HepG2 (cell line): ENCODE measurements around the gene HPS1. TPM values are rescaled to one million over a fixed set of nuclear protein-coding genes. Genes with fewer than 3 reads are reported as not detected.
"Not testable (repeated sequence)": the region's sequence is repeated elsewhere in the genome, so short reads cannot be mapped to it uniquely, and the experiment has no call there.

Experiments used
- ATAC-seq: fragments of 200-7000 bp; cut with Tn5 transposase; 3 replicates; pipeline ENCODE4 v1.9.1; 2020; ENCODE audit warnings: mild to moderate bottlenecking, moderate library complexity
- BruUV-seq: library from RNA; stranded (reverse); fragments of 400-500 nt; replicated peaks from 2 replicates; lab custom pipeline; 2021; lab: Mats Ljungman, UMichigan
- CTCF ChIA-PET: fragments of 300-600 bp; formaldehyde crosslinking; extraction: SDS; loops from one replicate; lab custom pipeline; 2021; ENCODE audit warnings: low total read pairs, inconsistent platforms, low intra/inter-chr PET ratio; lab: Yijun Ruan, JAX
- POLR2A ChIA-PET: fragments of 350-600 bp; sonication (Branson Sonifier 250); formaldehyde crosslinking; loops from one replicate; lab custom pipeline; 2020; ENCODE audit warnings: antibody characterized with exemption, inconsistent platforms; lab: Yijun Ruan, JAX
- DNase-seq: peaks from one replicate; pipeline ENCODE4 v3.0.0-alpha.2; 2015; ENCODE audit warnings: low spot score
- FAIRE-seq: peaks from 3 replicates; lab custom pipeline; 2011; peaks lifted over from hg19 to GRCh38; lab: Jason Lieb, UNC
- H2AFZ ChIP-seq: one replicate; pipeline ENCODE4 v1.6.1; 2011; ENCODE audit warnings: low read length, inconsistent platforms
- H3K27ac ChIP-seq: fragments of 300-600 bp; 3 replicates; pipeline ENCODE4 v1.8.0; 2011; ENCODE audit warnings: mixed run types, mild to moderate bottlenecking, mixed read lengths, low read length, inconsistent platforms; ENCODE audit not compliant: insufficient read depth; ENCODE audit errors: extremely low read length
- H3K27me3 ChIP-seq, 2 experiments: fragments of 200-600 bp in 1 of 2; 2 replicates in 1 of 2; 3 replicates in 1 of 2; pipeline versions ENCODE4 v1.6.0 to v1.8.0; 2011; ENCODE audit warnings: low read length in 2 of 2, mild to moderate bottlenecking in 2 of 2, moderate library complexity in 2 of 2, inconsistent platforms in 1 of 2; ENCODE audit not compliant: insufficient read depth in 2 of 2, control insufficient read depth in 1 of 2
- H3K36me3 ChIP-seq, 2 experiments: fragments of 200-600 bp in 1 of 2; replicated peaks in 1 of 2; 2 replicates in 1 of 2; 3 replicates in 1 of 2; pipeline versions ENCODE4 v1.5.1 to v1.8.0; 2011; ENCODE audit warnings: low read length in 2 of 2, inconsistent platforms in 1 of 2; ENCODE audit not compliant: insufficient read depth in 2 of 2, control insufficient read depth in 1 of 2
- H3K4me1 ChIP-seq: 2 replicates; pipeline ENCODE4 v1.5.1; 2012; ENCODE audit warnings: low read length, inconsistent platforms; ENCODE audit not compliant: insufficient read depth
- H3K4me2 ChIP-seq: 2 replicates; pipeline ENCODE4 v1.6.0; 2011; ENCODE audit warnings: low read depth, low read length, inconsistent platforms
- H3K4me3 ChIP-seq, 3 experiments: fragments of 200-600 bp in 1 of 3; sonication (generic), shearing (Covaris generic) in 1 of 3; replicated peaks in 1 of 3; 2 replicates each; pipeline ENCODE4 v1.5.1; 2011 to 2016; ENCODE audit warnings: low read length in 3 of 3, inconsistent platforms in 2 of 3, low read depth in 2 of 3, mild to moderate bottlenecking in 2 of 3, control low read depth in 1 of 3, mixed read lengths in 1 of 3; ENCODE audit not compliant: insufficient read depth in 1 of 3
- H3K79me2 ChIP-seq: one replicate; pipeline ENCODE4 v1.6.1; 2011; ENCODE audit warnings: low read length, inconsistent platforms; ENCODE audit not compliant: insufficient read depth
- H3K9ac ChIP-seq: 2 replicates; pipeline ENCODE4 v1.6.0; 2011; ENCODE audit warnings: mild to moderate bottlenecking, low read depth, low read length, inconsistent platforms; ENCODE audit not compliant: insufficient read depth
- H3K9me3 ChIP-seq: 2 replicates; pipeline ENCODE4 v1.5.1; 2012; ENCODE audit warnings: mild to moderate bottlenecking, low read length
- H4K20me1 ChIP-seq: 2 replicates; pipeline ENCODE4 v1.6.0; 2011; ENCODE audit warnings: inconsistent platforms, mild to moderate bottlenecking, low read length, moderate library complexity; ENCODE audit not compliant: insufficient read depth
- CHD4 ChIP-seq: fragments of 200-600 bp; sonication (generic); IDR thresholded peaks from 2 replicates; pipeline ENCODE4 v1.7.0; 2017; ENCODE audit warnings: mild to moderate bottlenecking, low read length, borderline replicate concordance
- DRAP1 ChIP-seq: IDR thresholded peaks from 2 replicates; pipeline ENCODE4 v1.6.1; 2016; ENCODE audit warnings: missing genetic modification reagents, missing compliant biosample characterization
- HNRNPLL ChIP-seq: fragments of 200-400 bp; formaldehyde crosslinking; IDR thresholded peaks from 2 replicates; pipeline ENCODE4 v1.6.1; 2017; ENCODE audit warnings: mild to moderate bottlenecking, low read depth, low read length; ENCODE audit not compliant: poor library complexity, severe bottlenecking
- KLF11 ChIP-seq: IDR thresholded peaks from 2 replicates; pipeline ENCODE4 v1.6.1; 2016; ENCODE audit warnings: missing compliant biosample characterization
- MNT ChIP-seq: fragments of 450-650 bp; IDR thresholded peaks from 2 replicates; pipeline ENCODE4 v1.6.1; 2016
- PRMT3 ChIP-seq: sonication (generic); formaldehyde crosslinking; IDR thresholded peaks from 2 replicates; pipeline ENCODE4 v1.8.1; 2022; ENCODE audit warnings: low read depth, mild to moderate bottlenecking, moderate library complexity, missing genetic modification reagents, borderline replicate concordance
- ZC3H4 ChIP-seq: sonication (generic); formaldehyde crosslinking; IDR thresholded peaks from 2 replicates; pipeline ENCODE4 v1.4.0; 2020; ENCODE audit warnings: missing genetic modification reagents, borderline replicate concordance
- ZMAT5 ChIP-seq: sonication (generic); formaldehyde crosslinking; IDR thresholded peaks from 2 replicates; pipeline ENCODE4 v1.5.0; 2020; ENCODE audit warnings: mild to moderate bottlenecking, low read depth, missing genetic modification reagents, borderline replicate concordance
- ZNF124 ChIP-seq: sonication (generic); formaldehyde crosslinking; IDR thresholded peaks from 2 replicates; pipeline ENCODE4 v1.4.0; 2020; ENCODE audit warnings: missing genetic modification reagents
- ZNF432 ChIP-seq: sonication (generic); formaldehyde crosslinking; IDR thresholded peaks from 2 replicates; pipeline ENCODE4 v1.5.0; 2020; ENCODE audit warnings: missing genetic modification reagents, mild to moderate bottlenecking, borderline replicate concordance
- ZSCAN22 ChIP-seq: sonication (generic); formaldehyde crosslinking; IDR thresholded peaks from 2 replicates; pipeline ENCODE4 v1.4.0; 2020; ENCODE audit warnings: mild to moderate bottlenecking, missing genetic modification reagents
- WGBS: methylation state at CpG from one replicate; pipeline ENCODE4 v1.1.6; 2017; ENCODE audit warnings: low lambda C conversion rate; 5-methylcytosine and 5-hydroxymethylcytosine counted together
- in situ Hi-C: cut with HindIII; loops from 2 replicates; pipeline ENCODE4 v1.10.0; 2017; ENCODE audit warnings: low pct_unique_long_range_greater_than_20kb; ENCODE audit not compliant: extremely low pct_ligation_motif_present
- intact Hi-C: fragments of 100-400 bp; cut with micrococcal nuclease; formaldehyde crosslinking; loops from one replicate; pipeline ENCODE4 v1.10.0; 2022; ENCODE audit not compliant: unreplicated experiment
- polyA plus RNA-seq, 8 experiments: library from polyadenylated mRNA; depleted of rRNA in 3 of 8; stranded (reverse) in 7 of 8; unstranded in 1 of 8; fragments of >200 nt; fragmentation: Illumina TruSeq in 4 of 8; extraction: Trizol in 4 of 8; gene quantifications; 2 replicates each; pipeline versions ENCODE4 v1.2.1 to v1.2.3, GENCODE V29; 2011 to 2016; ENCODE audit warnings: low read depth in 4 of 8, missing spikeins in 1 of 8, mixed read lengths in 1 of 8; ENCODE audit not compliant: insufficient read depth in 1 of 8
- total RNA-seq, 5 experiments: library from RNA; depleted of rRNA; stranded (reverse); fragments of >200 nt; fragmentation: Illumina TruSeq; extraction: Trizol; gene quantifications; 2 replicates each; pipeline ENCODE4 v1.2.3, GENCODE V29; 2016; ENCODE audit warnings: low read depth in 1 of 5

Gene HPS1
- total and polyA plus RNA-seq, 2 of the 13 experiments (the other 11 are each of a cell fraction or from before 2014, with no cell fraction given): 24.6 to 25.8 TPM

GRCh38 chr10:98383869-98384268, 62.9 kb downstream of the HPS1 start:
- H3K27ac ChIP-seq: no peak overlapping the region
- no peak overlapping the region for H2AFZ ChIP-seq
- in situ Hi-C loops (no loop called here), intact Hi-C loops (no loop called here)
- H3K36me3 ChIP-seq: no peaks in the 10 kb centered on the region
- ChIA-PET POLR2A (no interaction called here), CTCF (no interaction called here)
- H3K4me2 ChIP-seq: no peak overlapping the region
- no peak for DNase-seq
- no peaks in the 10 kb centered on the region for H3K79me2 ChIP-seq
- TF ChIP-seq ZSCAN22 (CRISPR knock-in tag): no peak
- TF ChIP-seq KLF11 (CRISPR knock-in tag): no peak
- TF ChIP-seq ZC3H4 (CRISPR knock-in tag): no peak
- no peak for TF ChIP-seq MNT
- TF ChIP-seq ZNF124 (CRISPR knock-in tag): no peak
- TF ChIP-seq HNRNPLL: no peak
- no peak for TF ChIP-seq ZMAT5 (CRISPR knock-in tag)
- no peak for TF ChIP-seq PRMT3
- no peak for TF ChIP-seq ZNF432 (CRISPR knock-in tag)
- TF ChIP-seq DRAP1 (CRISPR knock-in tag): no peak
- no peak for TF ChIP-seq CHD4
- H3K4me3 ChIP-seq: no peak overlapping the region
- H3K9me3 ChIP-seq: no peaks in the 10 kb centered on the region
- no peak for FAIRE-seq
- H3K9ac ChIP-seq: no peak overlapping the region
- BruUV-seq: no TSS peak
- H3K4me1 ChIP-seq: no peaks in the 10 kb centered on the region
- H3K27me3 ChIP-seq: no peaks in the 10 kb centered on the region
- no peak for ATAC-seq
- 91% methylated on average over 5 of the region's 6 CpGs for WGBS
- H4K20me1 ChIP-seq: no peaks in the 10 kb centered on the region

GRCh38 chr10:98383134-98383667, 63.5 kb downstream of the HPS1 start:
- H3K79me2 ChIP-seq, in situ Hi-C loops, ATAC-seq, H3K4me2 ChIP-seq, H3K4me1 ChIP-seq, CTCF ChIA-PET, H3K4me3 ChIP-seq, BruUV-seq, H3K9ac ChIP-seq, FAIRE-seq, H3K27ac ChIP-seq, intact Hi-C loops, H4K20me1 ChIP-seq, H3K36me3 ChIP-seq, H2AFZ ChIP-seq, H3K9me3 ChIP-seq, DNase-seq, H3K27me3 ChIP-seq: not testable (repeated sequence)
- 85% methylated on average over 7 of the region's 7 CpGs for WGBS
- POLR2A ChIA-PET: interaction anchor here (1.1 kb wide), 1 partner anchor 32 kb away, joined by 3 read pairs; the partner anchor contains the start of gene PYROXD2
